GM10248 (cell line): Measurements from ENCODE around the gene HPN.

Experiments used
- CTCF ChIA-PET: fragments of 300-600 bp; sonication (Branson Sonifier 250); formaldehyde crosslinking; extraction: SDS; loops from one replicate; lab custom pipeline; 2021; ENCODE audit warnings: antibody characterized with exemption; lab: Yijun Ruan, JAX
- POLR2A ChIA-PET: fragments of 350-650 bp; sonication (Branson Sonifier 250); formaldehyde crosslinking; extraction: SDS; loops from one replicate; lab custom pipeline; 2020; ENCODE audit warnings: antibody characterized with exemption; lab: Yijun Ruan, JAX
- DNase-seq: peaks from one replicate; pipeline ENCODE4 v3.0.0; 2012; ENCODE audit errors: extremely low spot score
- CTCF ChIP-seq: IDR thresholded peaks from 2 replicates; pipeline ENCODE4 v1.5.1; 2012; ENCODE audit warnings: mild to moderate bottlenecking, low read depth; ENCODE audit errors: extremely low read depth, missing control alignments, control extremely low read depth

The HPN gene

GRCh38 chr19:35058370-35058769 is 16.8 kb downstream of the HPN start:
- POLR2A ChIA-PET = no interaction called here
- DNase-seq = no peak
- no peak for TF ChIP-seq CTCF
- CTCF ChIA-PET = interaction anchor here (1.2 to 2.6 kb wide), 4 partner anchors 9 to 77 kb away, joined by 3 to 11 read pairs (median 10); partner anchors contain the start of gene LGI4

GRCh38 chr19:35059006-35059798 is 17.7 kb downstream of the HPN start:
- POLR2A ChIA-PET = no interaction called here
- no peak for TF ChIP-seq CTCF
- CTCF ChIA-PET = interaction anchor here (1.2 to 2.6 kb wide), 4 partner anchors 8 to 76 kb away, joined by 3 to 11 read pairs (median 10); partner anchors contain the start of gene LGI4
- DNase-seq = no peak

- DNase-seq = no peak
- ChIA-PET POLR2A (no interaction called here), CTCF (interaction anchor here (2.6 kb wide), 1 partner anchor 16 kb away, joined by 10 read pairs; no protein-coding TSS in a partner anchor)
- no peak for TF ChIP-seq CTCF
Observed at GRCh38 chr19:35059799-35060091, 18.2 kb downstream of the HPN start.

GRCh38 chr19:35060160-35060855 is 18.8 kb downstream of the HPN start:
- TF ChIP-seq CTCF = no peak
- ChIA-PET CTCF (interaction anchor here (2.6 kb wide), 1 partner anchor 16 kb away, joined by 10 read pairs; no protein-coding TSS in a partner anchor), POLR2A (no interaction called here)

GRCh38 chr19:35061583-35062373 is 20.3 kb downstream of the HPN start:
- TF ChIP-seq CTCF = no peak
- ChIA-PET CTCF (interaction anchor here (1.3 to 2.7 kb wide), 2 partner anchors 49 to 73 kb away, joined by 3 to 9 read pairs; partner anchors contain the start of gene LGI4), POLR2A (no interaction called here)
- DNase-seq = no peak

More at GRCh38 chr19:35060160-35060855, 18.8 kb downstream of the HPN start:
- no peak for DNase-seq

DNA sequence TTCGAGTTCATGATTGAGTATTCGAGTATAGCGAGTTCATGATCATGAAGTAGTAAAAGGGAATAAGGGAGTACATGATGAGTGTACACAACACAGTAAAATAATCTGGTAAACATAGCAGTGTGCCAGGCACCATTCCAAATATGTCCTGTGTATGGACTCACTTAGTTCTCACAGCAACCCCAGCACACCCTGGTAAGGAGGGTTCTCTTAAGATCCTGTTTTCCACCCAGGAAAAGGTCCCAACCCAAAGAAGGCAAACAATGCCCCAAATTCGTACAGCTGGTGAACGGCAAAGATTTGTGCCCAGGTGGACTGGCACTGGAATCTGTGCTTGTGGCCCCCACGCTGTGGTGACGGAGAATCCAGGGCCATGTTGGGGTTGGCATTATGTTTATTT is 21.4 kb downstream of the HPN start:
- CTCF ChIA-PET = interaction anchor here (2.3 to 2.7 kb wide), 2 partner anchors 16 to 72 kb away, joined by 7 to 9 read pairs; partner anchors contain the start of gene LGI4
- no peak for DNase-seq
- TF ChIP-seq CTCF = no peak
- POLR2A ChIA-PET = no interaction called here
